ENCODE measurements around the gene LANCL3.

LANCL3 gene

DNA sequence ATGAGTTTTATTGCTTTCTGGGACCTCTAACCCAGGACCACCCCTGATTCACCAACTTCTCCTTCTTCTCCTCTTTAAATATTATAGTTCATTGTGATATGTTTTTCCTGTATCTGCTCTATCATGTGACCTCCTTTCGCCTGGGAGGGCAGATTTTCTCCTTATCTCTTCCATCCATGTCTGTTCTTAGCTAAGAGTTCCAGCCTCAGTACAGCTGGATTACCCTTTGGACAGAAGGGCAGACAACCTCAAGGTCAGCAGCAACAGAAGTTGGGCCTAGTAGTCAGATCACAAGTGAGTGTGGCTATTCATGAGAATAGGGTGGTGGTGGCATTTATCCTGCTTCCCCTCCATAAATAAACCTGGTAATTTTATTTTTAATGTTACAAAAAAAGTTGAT is 108.4 kb downstream of the LANCL3 start:
- no peak for DNase-seq (ENCODE audit: low read depth)

GRCh38 chrX:37684426-37684825 is 113.0 kb downstream of the LANCL3 start:
- DNase-seq (ENCODE audit: low read depth): no peak

GRCh38 chrX:37684973-37685372 is 113.5 kb downstream of the LANCL3 start:
- DNase-seq (ENCODE audit: low read depth): no peak

GRCh38 chrX:37685381-37686359 is 114.2 kb downstream of the LANCL3 start, which contains the start of gene XK:
Gene XK, plus strand, starts transcription at chrX:37685791. Its CDS starts 171 bp downstream, at chrX:37685962.
- no peak for DNase-seq (ENCODE audit: low read depth)

- no peak for DNase-seq (ENCODE audit: low read depth)
These were observed 115.0 kb downstream of the LANCL3 start for GRCh38 chrX:37686369-37686995.

DNA sequence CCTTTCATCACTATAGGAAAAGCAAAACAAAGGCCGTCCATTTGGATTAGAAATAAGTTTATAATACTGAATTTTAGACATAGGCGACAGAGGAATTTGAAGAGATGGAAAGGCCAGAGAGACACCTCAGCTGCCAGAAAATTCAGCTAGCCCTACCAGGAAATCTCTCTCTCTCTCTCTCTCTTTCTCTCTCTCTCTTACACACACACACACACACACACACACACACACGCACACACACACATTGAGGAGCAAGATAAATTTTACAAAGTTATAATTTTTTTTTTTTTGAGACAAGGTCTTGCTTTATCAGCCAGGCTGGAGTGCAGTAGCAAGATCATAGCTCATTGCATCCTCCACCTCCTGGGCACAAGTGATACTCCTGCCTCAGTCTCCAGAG is 115.5 kb downstream of the LANCL3 start:
- no peak for DNase-seq (ENCODE audit: low read depth)

GRCh38 chrX:37690119-37690518 is 118.7 kb downstream of the LANCL3 start:
- no peak for DNase-seq (ENCODE audit: low read depth)

GRCh38 chrX:37692918-37693317 is 121.5 kb downstream of the LANCL3 start:
- no peak for DNase-seq (ENCODE audit: low read depth)

GRCh38 chrX:37697169-37697760 is 125.8 kb downstream of the LANCL3 start:
- no peak for DNase-seq (ENCODE audit: low read depth)

- no peak for DNase-seq (ENCODE audit: low read depth)
These were observed 130.1 kb downstream of the LANCL3 start for GRCh38 chrX:37701588-37701987.

DNA sequence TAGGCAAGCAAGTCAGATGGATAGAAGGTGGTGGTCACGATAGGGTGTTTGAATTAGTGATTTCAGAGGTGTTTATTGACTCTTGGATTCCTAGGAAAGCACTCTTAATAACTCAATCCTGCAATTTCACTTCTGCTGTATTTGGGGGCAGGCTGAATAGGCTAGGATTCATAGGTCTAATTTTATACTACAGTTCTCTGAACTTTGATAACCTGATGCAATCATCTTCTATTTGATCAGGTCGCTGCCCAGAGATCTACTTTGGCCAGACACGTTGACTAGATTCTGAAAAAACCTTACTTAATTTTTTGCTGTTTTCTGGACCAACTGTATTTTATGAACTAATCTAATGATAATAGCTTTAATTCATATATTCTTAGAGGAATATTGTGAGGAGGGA is 140.5 kb downstream of the LANCL3 start:
- no peak for DNase-seq (ENCODE audit: low read depth)

DNA sequence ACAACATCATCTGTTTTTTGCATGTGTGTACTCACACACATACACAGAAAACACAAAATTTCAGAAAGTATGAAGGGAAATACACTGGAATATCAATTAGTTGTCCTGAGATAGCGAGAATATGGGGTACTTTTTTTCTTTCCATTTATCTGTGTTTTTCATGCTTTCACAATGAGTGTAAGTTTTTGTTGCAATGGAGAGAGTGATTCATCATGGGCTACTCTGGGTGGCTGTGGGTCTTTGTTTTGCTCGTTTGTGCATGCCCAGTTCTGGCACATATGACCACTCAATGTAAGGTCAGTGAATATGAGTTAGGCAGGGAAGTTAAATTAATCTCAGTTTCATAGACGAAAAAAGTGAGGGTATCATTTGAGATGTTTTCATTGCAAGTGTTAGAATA is 141.0 kb downstream of the LANCL3 start:
- no peak for DNase-seq (ENCODE audit: low read depth)

DNA sequence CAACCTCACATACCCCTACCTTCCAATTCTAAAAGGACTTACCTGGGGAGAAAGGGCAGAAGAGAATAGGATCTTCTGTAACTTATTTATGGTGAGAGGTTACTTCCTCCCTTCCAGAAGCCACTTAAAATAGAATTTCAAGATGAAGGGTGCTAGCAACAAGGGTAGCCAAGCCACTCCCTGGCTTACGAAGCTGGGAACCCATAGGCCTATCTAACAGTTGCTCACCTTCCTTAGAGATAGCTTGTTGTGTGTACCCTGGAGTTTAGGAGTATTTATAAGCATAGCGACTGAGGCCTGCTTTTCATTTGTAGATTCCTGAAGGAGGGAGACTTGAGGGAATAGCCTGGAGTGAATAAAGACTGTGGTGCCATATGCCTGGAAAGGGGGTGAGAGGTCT is 143.0 kb downstream of the LANCL3 start:
- no peak for DNase-seq (ENCODE audit: low read depth)

GRCh38 chrX:37716602-37717001 is 145.1 kb downstream of the LANCL3 start:
- DNase-seq (ENCODE audit: low read depth): no peak

DNA sequence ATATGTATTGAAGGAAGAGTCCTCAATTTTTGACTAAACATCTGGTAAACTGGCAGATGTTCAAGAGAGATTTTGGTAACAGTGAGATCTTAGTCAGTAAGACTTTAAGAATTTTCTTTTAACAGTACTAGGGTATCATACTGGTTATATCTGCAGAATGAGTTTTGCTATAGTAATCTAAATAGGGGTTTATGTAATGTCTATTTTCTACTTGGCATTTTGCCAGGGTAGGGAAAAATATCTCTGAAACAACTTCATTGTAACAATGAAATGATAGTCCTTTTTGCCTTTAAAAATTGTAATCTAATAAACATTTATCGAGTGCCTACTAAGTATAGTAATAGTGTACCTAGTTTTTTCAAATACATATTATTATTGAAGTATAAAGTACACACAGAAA is 146.2 kb downstream of the LANCL3 start:
- no peak for DNase-seq (ENCODE audit: low read depth)

DNA sequence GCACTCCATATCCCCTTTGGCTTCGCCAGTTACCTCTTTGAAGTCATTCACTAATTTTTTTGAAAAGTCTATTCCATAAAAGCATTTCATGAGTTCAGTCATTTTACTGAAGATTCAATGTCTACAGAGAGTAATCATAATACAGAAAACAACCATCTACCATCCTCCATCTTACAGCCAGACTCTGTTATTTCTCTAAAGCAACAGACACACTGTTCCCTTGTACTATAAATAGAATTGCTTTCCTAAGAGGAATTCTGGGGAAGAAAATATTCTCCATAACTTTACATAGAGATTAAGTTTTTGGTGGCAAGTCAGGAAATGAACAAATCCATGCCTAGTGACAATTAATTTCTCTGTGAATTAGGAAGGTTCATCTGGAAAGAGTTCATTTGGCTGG is 151.1 kb downstream of the LANCL3 start:
- DNase-seq (ENCODE audit: low read depth): no peak

- no peak for DNase-seq (ENCODE audit: low read depth)
These were observed 154.9 kb downstream of the LANCL3 start for GRCh38 chrX:37726346-37726745.
